ENCODE data around the gene CRACR2A. TPM values are rescaled to one million over a fixed set of nuclear protein-coding genes. Genes with fewer than 3 reads are reported as not detected.
A peak's percentile ranks its signal among the peaks of the same experiment; 100 is the strongest.

CRACR2A gene
- total RNA-seq, 1 donor from 2014 or later, result 6.5 TPM

DNA sequence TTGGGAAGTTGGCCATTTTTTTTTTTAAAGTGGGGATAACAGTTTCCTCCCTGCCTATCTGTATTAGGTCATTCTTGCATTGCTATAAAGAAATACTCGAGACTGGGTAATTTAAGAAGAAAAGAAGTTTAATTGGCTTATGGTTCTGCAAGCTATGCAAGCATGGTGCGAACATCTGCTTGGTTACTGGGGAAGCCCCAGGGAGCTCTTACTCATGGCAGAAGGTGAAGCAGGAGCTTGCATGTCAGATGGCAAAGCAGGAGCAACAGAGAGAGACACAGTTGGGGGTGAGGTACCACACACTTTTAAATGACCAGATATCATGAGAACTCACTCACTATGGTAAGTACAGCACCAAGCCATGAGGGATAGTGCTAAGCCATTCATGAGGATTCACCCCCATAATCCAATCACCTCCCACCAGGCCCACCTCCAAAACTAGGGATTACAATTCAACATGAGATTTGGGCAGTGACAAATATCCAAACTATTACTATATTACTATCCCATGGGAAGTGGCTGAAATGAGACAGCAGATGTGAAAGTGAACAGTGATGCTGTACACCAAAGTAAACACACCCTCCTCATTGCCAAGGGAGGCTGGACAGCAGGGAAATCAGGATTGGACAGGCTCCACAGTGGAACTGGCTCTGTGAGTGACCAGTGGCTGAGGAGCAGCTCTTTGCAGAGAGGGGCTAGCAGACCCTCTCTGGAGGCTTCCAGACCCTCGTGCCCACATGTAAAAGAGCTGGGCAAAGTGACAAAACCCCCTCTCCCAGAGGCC is 40.5 kb downstream of the CRACR2A start:
- TF ChIP-seq, protein P1, sequence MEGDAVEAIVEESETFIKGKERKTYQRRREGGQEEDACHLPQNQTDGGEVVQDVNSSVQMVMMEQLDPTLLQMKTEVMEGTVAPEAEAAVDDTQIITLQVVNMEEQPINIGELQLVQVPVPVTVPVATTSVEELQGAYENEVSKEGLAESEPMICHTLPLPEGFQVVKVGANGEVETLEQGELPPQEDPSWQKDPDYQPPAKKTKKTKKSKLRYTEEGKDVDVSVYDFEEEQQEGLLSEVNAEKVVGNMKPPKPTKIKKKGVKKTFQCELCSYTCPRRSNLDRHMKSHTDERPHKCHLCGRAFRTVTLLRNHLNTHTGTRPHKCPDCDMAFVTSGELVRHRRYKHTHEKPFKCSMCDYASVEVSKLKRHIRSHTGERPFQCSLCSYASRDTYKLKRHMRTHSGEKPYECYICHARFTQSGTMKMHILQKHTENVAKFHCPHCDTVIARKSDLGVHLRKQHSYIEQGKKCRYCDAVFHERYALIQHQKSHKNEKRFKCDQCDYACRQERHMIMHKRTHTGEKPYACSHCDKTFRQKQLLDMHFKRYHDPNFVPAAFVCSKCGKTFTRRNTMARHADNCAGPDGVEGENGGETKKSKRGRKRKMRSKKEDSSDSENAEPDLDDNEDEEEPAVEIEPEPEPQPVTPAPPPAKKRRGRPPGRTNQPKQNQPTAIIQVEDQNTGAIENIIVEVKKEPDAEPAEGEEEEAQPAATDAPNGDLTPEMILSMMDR (IDR thresholded peaks at IDR 0.05; ENCODE audit: unreplicated experiment), result no peak
- Mint-ChIP-seq H3K36me3 (ENCODE audit: low read depth, unreplicated experiment) (no peaks in the 10 kb centered on the region), H3K27me3 (ENCODE audit: unreplicated experiment) (no peaks in the 10 kb centered on the region), H3K9me3 (ENCODE audit: unreplicated experiment) (no peaks in the 10 kb centered on the region), H3K4me3 (ENCODE audit: unreplicated experiment) (no peak overlapping the region), H3K4me1 (ENCODE audit: unreplicated experiment) (peaks cover 4% of the 10 kb centered on the region), H3K27ac (ENCODE audit: unreplicated experiment) (no peak overlapping the region)
- no peak for DNase-seq (ENCODE audit: low spot score)

DNA sequence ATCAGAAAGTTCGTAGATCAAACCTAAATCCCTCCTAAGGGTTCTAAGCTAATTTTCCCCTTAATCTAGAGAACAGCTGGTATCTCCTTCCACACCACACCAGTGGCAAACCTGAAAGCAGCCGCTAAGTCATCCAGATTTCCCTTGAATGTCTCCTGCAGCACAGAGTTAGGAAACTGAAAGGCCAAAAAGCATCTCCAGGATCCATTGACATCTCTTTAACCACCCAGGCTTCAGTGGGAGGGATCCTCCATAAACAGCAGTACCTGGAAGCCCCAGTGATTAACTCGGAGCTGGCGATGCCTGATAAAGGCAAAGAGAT is 47.6 kb downstream of the CRACR2A start:
- Mint-ChIP-seq H3K27ac (ENCODE audit: unreplicated experiment) (no peak overlapping the region), H3K4me3 (ENCODE audit: unreplicated experiment) (no peak overlapping the region), H3K27me3 (ENCODE audit: unreplicated experiment) (no peaks in the 10 kb centered on the region), H3K36me3 (ENCODE audit: low read depth, unreplicated experiment) (no peaks in the 10 kb centered on the region), H3K9me3 (ENCODE audit: unreplicated experiment) (no peaks in the 10 kb centered on the region), H3K4me1 (ENCODE audit: unreplicated experiment) (peaks cover 18% of the 10 kb centered on the region)
- TF ChIP-seq, protein P1 (IDR thresholded peaks at IDR 0.05; ENCODE audit: unreplicated experiment), result no peak
- no peak for DNase-seq (ENCODE audit: low spot score)

DNA sequence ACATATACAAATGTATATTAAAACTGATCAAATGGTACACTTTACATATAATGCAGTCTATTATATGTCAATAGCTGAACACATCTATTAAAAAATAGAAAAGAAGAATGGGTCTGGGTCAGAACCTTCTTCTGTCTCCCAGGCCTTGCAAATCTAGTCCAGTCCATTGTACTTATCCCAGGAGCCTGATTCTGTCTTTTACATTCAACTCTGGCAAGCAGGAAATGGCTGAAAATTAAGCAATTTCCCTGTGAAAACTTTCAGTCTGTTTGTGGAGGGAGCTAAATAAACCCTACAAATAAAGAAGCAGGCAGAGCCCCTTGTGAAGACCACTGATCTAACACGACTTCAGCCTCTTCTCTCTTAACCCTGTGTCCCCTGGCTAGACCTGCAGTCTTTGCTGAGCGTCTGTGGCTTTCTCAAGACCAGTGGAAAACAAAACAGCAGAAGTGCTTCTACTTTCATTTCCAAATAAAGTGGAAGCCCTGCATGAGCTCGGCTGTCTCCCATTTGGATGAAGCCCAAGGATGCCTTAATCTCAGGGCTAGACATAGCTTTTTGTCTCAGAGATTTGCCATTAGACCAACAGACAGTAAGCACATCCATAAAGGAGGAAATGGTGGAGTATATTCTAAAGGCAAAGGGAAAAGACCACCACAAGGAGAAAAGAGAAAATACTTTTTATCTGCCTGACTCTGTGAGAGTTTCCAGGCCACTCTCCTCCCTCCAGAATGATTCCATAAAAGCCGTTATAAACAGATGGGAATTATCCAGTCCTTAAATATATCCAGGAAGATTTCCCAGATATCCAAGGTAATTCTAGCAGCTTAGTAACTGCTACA is 48.2 kb downstream of the CRACR2A start:
- H3K4me1 Mint-ChIP-seq (ENCODE audit: unreplicated experiment), result peaks cover 15% of the 10 kb centered on the region
- no peaks in the 10 kb centered on the region for H3K27me3 Mint-ChIP-seq (ENCODE audit: unreplicated experiment)
- DNase-seq (ENCODE audit: low spot score), result no peak
- peak overlapping the region; percentile 90 for H3K27ac Mint-ChIP-seq (ENCODE audit: unreplicated experiment)
- TF ChIP-seq, protein P1 (IDR thresholded peaks at IDR 0.05; ENCODE audit: unreplicated experiment), result no peak
- H3K4me3 Mint-ChIP-seq (ENCODE audit: unreplicated experiment), result no peak overlapping the region
- no peaks in the 10 kb centered on the region for H3K9me3 Mint-ChIP-seq (ENCODE audit: unreplicated experiment)
- H3K36me3 Mint-ChIP-seq (ENCODE audit: low read depth, unreplicated experiment), result no peaks in the 10 kb centered on the region

DNA sequence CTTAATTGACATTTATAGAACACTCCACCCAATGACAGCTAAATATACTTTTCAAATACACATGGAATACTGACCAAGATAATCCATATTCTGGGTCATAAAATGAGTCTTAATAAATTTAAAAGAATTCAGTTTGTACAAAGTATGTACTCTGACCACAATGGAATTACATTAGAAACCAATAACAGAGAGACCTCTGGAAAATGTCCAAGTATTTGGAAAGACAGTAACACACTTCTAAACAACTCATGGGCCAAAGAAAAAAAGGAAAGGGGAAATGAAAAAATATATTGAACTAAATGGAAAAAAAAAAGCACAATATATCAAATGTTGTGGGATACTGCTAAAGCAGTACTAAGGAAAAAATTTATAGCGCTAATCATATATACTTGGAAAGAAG is 52.0 kb downstream of the CRACR2A start:
- Mint-ChIP-seq H3K36me3 (ENCODE audit: low read depth, unreplicated experiment) (no peaks in the 10 kb centered on the region), H3K4me1 (ENCODE audit: unreplicated experiment) (peaks cover 15% of the 10 kb centered on the region), H3K4me3 (ENCODE audit: unreplicated experiment) (no peak overlapping the region), H3K9me3 (ENCODE audit: unreplicated experiment) (no peaks in the 10 kb centered on the region), H3K27ac (ENCODE audit: unreplicated experiment) (no peak overlapping the region), H3K27me3 (ENCODE audit: unreplicated experiment) (no peaks in the 10 kb centered on the region)
- no peak for DNase-seq (ENCODE audit: low spot score)
- TF ChIP-seq, protein P1 (IDR thresholded peaks at IDR 0.05; ENCODE audit: unreplicated experiment), result no peak

Data from endothelial cell (in vitro differentiated cells).